Mucosa of descending colon (tissue), 3 donors: Measurements from ENCODE around the gene PLEKHN1. TPM values are rescaled to one million over a fixed set of nuclear protein-coding genes. Genes with fewer than 3 reads are reported as not detected.

Experiments used
- ATAC-seq: fragments of 200-7000 bp; cut with Tn5 transposase; one replicate; pipeline ENCODE4 v1.9.1; 2020; ENCODE audit warnings: mild to moderate bottlenecking, moderate library complexity
- DNase-seq, 3 donors: peaks; one replicate each; pipeline ENCODE4 v3.0.0-alpha.2; 2020
- H3K36me3 ChIP-seq: fragments of 200-600 bp; one replicate; pipeline ENCODE4 v1.8.0; 2021; ENCODE audit warnings: low read depth, mild to moderate bottlenecking
- H3K4me1 ChIP-seq: fragments of 200-600 bp; one replicate; pipeline ENCODE4 v1.8.0; 2021; ENCODE audit warnings: low read depth, mild to moderate bottlenecking
- H3K4me3 ChIP-seq: fragments of 200-600 bp; one replicate; pipeline ENCODE4 v1.8.0; 2021; ENCODE audit warnings: mild to moderate bottlenecking
- H3K9me3 ChIP-seq: fragments of 200-600 bp; one replicate; pipeline ENCODE4 v1.8.0; 2021; ENCODE audit warnings: mild to moderate bottlenecking
- intact Hi-C, 2 donors: fragments of 100-400 bp; cut with DNase I in 1 of 2; cut with micrococcal nuclease in 1 of 2; formaldehyde crosslinking; loops; one replicate each; pipeline versions ENCODE4 v1.11.0 to v1.11.1; 2022; cut with DNase I, micrococcal nuclease
- total RNA-seq, 3 donors: library from RNA; stranded (reverse); fragmentation: NEBNext Ultra II Directional in 2 of 3; extraction: Animal tissue kit (Norgen Biotek cat#: 25700) in 2 of 3; gene quantifications; one replicate each; pipeline versions ENCODE4 v1.2.1 to v1.2.4, GENCODE V29; 2021 to 2023
- TF ChIP-seq, protein P1 (sequence below): fragments of 200-600 bp; IDR thresholded peaks from one replicate; pipeline ENCODE4 v1.8.0; 2022; ENCODE audit warnings: antibody characterized with exemption, mild to moderate bottlenecking
- donor health status: DM: no; HTN: no; CAD: no; lungs with moderate emphysema.
- donor health status: DM: no; HTN: no; CAD: no.
- donor health status: DM: no; HTN: yes; CAD: no.

PLEKHN1 gene
- total RNA-seq, 3 donors from 2014 or later = 0.23 to 0.99 (median 0.32) TPM

DNA sequence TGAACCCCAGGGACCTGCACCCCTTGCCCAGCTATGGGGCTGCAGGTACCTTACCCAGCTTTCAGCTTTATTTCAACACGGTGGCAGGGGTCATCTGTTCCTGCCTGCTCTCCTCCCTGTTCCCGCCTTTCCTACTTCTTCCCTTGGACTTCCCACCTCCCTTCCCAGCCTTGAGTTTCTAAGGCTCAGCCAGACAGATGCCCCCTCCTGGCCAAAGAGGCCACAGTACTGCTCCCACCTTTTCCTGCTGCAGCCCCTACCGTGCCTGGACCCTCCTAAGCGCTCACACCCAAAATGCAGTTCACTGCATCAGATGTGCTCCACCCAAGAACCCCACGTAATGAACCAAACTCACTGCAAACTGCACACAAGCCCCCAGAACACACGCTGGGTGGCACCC lies 14.9 kb upstream of the PLEKHN1 start:
- peaks cover 5% of the 10 kb centered on the region for H3K36me3 ChIP-seq
- intact Hi-C loops = no loop called here

DNA sequence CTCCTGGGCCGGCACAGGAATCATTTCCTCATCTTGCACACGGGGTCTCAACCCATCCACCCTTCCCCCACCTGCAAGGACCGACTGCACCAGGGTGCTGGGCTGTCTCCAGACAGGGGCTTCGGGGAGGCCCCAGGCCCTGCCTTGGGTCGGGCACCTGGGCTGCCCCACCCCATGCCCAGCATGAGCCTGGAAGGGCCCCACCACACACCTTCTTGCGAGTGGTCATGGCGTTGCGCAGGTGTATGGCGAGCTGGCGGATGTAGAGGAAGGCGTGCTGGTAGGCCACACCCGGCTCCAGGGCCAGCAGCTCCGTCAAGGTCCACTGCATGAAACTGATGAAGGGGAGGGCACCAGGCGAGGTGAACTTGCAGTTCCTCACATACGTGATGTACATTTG lies 14.1 kb upstream of the PLEKHN1 start:
- Histone ChIP-seq H3K4me1 (peaks cover under 1% of the 10 kb centered on the region), H3K36me3 (peaks cover 5% of the 10 kb centered on the region), H3K9me3 (no peaks in the 10 kb centered on the region), H3K4me3 (no peak overlapping the region)
- TF ChIP-seq, protein P1, sequence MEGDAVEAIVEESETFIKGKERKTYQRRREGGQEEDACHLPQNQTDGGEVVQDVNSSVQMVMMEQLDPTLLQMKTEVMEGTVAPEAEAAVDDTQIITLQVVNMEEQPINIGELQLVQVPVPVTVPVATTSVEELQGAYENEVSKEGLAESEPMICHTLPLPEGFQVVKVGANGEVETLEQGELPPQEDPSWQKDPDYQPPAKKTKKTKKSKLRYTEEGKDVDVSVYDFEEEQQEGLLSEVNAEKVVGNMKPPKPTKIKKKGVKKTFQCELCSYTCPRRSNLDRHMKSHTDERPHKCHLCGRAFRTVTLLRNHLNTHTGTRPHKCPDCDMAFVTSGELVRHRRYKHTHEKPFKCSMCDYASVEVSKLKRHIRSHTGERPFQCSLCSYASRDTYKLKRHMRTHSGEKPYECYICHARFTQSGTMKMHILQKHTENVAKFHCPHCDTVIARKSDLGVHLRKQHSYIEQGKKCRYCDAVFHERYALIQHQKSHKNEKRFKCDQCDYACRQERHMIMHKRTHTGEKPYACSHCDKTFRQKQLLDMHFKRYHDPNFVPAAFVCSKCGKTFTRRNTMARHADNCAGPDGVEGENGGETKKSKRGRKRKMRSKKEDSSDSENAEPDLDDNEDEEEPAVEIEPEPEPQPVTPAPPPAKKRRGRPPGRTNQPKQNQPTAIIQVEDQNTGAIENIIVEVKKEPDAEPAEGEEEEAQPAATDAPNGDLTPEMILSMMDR = no peak
- no peak for DNase-seq
- no peak for ATAC-seq
- intact Hi-C loops = no loop called here

More for the DNA sequence above, 14.9 kb upstream of the PLEKHN1 start:
- TF ChIP-seq, protein P1 = no peak
- Histone ChIP-seq H3K4me1 (no peaks in the 10 kb centered on the region), H3K4me3 (no peak overlapping the region), H3K9me3 (no peaks in the 10 kb centered on the region)
- no peak for ATAC-seq
- no peak for DNase-seq

GRCh38 chr1:952603-953002 lies 13.7 kb upstream of the PLEKHN1 start:
- DNase-seq = no peak
- intact Hi-C loops = no loop called here
- Histone ChIP-seq H3K9me3 (no peaks in the 10 kb centered on the region), H3K4me3 (no peak overlapping the region), H3K36me3 (peaks cover 4% of the 10 kb centered on the region), H3K4me1 (peaks cover 4% of the 10 kb centered on the region)
- TF ChIP-seq, protein P1 = no peak
- no peak for ATAC-seq

GRCh38 chr1:953524-954320 lies 12.6 kb upstream of the PLEKHN1 start:
- Histone ChIP-seq H3K4me3 (no peak overlapping the region), H3K9me3 (no peaks in the 10 kb centered on the region), H3K36me3 (no peaks in the 10 kb centered on the region), H3K4me1 (peaks cover 12% of the 10 kb centered on the region)
- intact Hi-C loops = no loop called here
- ATAC-seq (no peak), DNase-seq (no peak)
- TF ChIP-seq, protein P1 = no peak

DNA sequence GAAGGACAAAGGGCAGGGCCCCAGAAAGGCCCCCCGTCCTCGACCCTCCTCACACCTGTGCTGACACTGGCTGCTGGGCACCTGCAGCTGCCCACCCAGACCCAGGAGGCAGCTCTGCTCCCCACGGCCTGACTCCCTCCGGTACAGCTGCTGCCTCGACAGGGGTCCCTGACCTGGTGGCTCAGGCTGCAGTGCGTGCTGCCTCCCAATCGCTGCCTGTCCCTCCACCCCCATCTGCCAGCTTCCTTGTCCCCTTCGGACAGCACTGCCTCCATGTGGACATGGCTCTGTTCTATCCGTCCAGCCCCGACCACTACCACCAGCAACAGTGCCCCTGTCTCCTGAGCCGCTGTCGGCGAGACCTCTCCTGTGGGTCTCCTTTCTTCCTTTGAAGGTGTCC lies 11.4 kb upstream of the PLEKHN1 start:
- H3K9me3 ChIP-seq = no peaks in the 10 kb centered on the region
- ATAC-seq (no peak), DNase-seq (no peak)
- H3K36me3 ChIP-seq = no peaks in the 10 kb centered on the region
- no peak overlapping the region for H3K4me3 ChIP-seq
- H3K4me1 ChIP-seq = peaks cover 12% of the 10 kb centered on the region
- TF ChIP-seq, protein P1 = no peak
- intact Hi-C loops = no loop called here
